HG02943 (cell line): ENCODE results near the gene SORCS1.

Source experiments
- ATAC-seq: cut with Tn5 transposase; IDR thresholded peaks from one replicate; pipeline ENCODE4 v1.9.1; 2021; ENCODE audit warnings: mild to moderate bottlenecking, low read depth, moderate library complexity; ENCODE audit not compliant: unreplicated experiment

The SORCS1 gene

DNA sequence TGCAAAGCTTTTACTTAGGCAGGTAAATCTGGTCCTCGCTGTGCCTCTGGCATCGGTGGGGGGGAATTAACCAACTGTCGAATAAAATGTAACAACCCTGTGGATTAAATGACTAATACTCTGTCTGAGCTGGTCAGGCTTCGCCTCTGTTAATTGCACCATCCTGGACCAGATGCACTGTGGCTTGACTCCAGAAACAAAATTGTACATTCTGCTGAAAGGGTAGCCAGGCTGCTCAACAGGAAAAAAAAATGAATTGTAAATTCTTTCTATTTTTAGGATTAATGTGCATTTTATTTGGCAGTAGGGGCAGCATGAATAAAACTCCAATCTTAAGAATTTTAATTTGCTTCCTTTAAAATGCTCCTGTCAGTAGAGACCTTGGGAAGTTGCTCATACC lies 389.4 kb downstream of the SORCS1 start:
- no peak for ATAC-seq

DNA sequence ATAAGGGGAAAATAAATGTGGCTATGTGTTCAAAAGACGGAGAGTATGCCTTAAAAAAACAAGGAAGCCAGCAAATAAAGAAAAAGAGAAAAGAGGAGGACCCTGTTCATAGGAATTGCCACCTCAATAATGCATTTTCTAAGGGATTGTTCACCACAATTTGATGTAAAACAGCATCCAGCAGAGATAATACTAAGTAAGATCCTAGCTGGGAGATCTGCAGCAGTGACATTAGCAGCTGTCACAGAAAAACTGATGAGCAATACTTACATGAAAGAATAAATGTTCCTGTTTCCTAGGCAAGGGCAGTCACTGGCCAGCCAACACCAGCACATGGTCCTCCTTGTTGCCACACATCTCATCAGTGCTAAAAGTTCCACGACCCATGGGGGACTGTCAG lies 391.5 kb downstream of the SORCS1 start:
- no peak for ATAC-seq

DNA sequence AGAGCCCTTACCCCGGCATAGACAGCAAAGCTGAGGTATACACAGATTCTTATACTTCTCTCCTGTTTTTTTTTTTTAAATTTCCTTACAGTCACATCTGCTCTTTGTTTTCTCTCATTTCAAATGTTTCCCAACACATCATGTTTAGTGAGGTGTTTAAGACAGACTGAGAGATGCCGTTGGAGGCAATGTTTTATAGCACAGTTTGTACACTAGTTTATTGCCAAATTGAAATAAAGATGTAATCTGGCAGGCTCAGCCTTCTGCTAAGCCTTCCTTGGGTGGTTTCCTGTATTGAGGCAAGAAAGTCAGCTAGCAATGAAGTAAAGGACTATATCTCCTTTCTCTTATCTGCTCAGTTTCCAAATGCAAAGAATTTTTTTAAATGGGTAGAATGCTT lies 393.4 kb downstream of the SORCS1 start:
- ATAC-seq = no peak

DNA sequence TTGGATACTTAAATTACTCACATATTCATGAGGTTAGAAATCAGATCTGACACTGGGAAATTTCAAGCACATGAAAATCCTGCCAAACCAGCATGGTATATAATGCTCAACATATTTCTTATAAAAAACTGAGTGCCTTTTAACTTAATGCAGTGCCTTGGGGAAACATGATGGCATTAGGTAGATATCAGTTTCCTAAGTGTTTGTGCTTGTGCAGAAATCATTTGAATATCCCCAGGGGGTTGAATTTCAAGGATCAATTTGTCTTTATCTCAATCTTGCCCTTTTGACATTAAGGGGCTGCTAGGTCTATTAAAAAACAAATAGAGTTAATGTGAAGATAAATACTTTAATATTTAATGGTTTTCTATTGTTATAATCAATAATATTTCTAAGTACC lies 396.3 kb downstream of the SORCS1 start:
- no peak for ATAC-seq

DNA sequence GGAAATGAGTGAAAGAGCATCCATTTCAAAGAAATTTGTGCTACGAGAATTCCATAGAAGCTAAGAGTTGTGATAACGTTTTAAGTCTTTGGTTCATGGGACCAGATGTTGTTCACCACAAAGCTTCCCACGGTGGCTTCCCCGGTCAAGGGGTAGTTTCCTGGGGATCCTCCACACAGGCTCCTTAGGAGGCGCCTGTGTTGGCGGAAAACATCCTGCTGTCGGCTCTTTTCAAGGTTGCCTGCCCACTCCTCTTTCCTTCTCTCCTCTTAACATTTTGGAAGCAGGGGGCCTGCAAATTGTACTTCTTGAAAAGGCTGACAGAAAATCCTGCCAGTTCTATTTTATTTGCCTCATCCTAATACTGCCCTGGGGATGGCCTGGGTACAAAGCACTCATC lies 398.6 kb downstream of the SORCS1 start:
- no peak for ATAC-seq

DNA sequence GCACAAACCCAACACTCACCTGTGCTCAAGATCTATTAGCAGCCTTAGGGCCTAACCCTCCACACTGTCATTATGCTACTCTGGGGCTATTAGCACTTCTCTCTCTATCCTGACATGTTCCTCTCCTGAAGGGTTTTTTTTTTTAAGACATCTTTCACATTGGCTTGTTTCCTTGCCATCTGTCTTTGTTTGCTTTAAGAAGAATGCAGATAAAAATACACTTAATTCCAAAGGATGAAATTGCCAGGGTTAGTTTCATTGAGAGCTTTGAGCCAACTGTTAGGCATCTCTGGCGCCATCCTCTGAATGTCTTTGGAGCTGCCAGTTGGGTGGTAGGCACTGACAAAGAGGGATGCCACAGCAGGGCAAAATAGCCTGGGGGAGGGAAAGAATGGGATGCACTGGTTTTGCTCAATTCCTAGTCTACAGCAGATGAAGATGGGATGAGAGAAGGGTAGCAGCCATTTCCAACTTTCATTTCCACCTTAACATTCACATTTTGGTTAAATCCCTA lies 399.2 kb downstream of the SORCS1 start:
- ATAC-seq = no peak

DNA sequence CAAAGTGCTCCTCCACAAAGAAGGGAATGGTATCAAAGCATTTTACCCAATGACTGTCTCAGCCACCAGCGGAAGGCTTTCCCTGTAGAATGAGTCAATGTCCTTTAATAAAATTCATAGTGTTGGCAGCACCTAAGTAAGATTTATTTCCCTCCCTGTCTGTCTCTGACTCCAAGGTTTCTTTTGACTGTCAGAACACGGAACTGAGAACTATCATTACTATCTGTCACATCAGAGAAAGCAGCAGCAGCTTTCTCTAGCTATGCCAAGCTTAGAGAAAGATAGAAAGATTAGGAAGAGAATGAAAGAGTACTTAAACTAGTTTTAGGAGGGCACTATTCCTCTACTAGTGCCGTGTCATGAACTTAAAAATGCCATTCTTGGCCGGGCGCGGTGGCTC lies 400.1 kb downstream of the SORCS1 start:
- ATAC-seq = no peak

DNA sequence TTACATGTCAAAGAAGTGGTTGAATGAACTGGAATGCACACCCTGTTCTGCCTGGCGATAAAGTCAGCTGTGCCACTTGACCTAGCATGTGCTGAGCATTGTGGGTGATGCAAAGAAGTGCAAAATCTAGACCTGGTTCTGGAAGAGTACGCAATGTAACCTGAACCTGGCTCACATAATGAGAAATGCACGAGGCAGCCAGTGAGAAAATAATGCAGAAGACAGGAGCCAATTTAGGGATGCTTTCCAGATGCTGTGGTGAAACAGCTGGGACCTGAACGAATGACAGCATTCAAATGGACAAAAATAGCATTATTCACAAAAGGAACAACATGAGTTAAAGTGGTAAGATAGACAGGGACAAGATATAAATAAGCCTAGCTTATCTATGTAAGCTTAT lies 402.6 kb downstream of the SORCS1 start:
- no peak for ATAC-seq

DNA sequence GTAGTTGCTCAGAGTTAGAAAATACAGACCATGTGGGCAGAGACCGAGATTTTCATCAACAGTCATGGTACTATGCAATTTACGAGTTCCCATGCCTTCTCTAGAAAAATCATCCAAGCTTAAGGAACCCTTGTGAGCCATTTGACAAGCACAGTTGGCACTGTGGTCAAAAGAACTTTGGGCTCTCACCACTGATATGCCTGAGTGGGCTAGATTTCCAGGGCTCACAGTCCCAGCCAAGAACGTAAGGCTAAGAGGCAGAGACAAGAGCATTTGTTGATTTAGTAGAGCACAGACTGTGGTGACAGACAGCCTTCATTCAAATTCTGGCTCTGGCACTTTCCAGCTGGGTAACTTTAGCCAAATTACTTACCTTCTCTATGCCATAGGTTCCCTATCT lies 407.0 kb downstream of the SORCS1 start:
- no peak for ATAC-seq

DNA sequence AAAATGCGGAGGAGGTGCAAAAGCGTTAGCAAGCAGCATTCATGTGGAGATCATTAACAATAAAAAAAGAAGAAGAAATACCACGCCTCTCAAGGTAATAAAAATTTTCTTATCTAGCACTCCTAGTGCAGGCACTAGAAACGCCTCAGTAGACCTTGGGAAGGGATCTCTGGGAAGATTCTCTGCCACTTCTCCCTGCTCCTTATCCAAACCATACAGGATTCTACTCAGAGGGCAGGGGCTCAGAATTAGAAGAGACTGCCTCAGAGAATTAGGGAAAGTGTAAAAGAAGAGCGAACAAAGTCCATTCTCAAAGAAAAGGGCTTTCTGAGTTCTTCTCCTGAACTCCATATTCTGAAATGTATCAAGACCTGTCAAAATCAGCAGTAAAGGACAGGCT lies 413.4 kb downstream of the SORCS1 start:
- ATAC-seq = no peak

DNA sequence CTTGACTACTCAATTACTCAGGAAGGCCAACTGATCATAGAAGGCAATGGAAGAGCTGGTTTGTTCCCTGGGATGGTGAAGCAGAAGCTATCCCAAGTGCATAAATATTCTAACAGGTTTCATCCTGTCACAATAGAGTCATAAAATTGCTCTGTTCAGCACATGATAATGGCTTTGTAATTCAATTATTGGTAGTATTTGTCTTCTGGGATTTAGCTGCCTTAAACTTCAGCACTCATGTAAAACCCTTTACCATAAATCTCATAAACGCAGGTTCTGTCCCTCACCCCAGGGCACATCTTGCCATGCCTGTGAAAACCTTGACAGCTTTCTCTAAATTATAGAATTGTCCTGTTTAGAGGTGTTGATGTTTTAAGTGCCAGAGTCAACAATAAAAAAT lies 417.6 kb downstream of the SORCS1 start:
- ATAC-seq = no peak

DNA sequence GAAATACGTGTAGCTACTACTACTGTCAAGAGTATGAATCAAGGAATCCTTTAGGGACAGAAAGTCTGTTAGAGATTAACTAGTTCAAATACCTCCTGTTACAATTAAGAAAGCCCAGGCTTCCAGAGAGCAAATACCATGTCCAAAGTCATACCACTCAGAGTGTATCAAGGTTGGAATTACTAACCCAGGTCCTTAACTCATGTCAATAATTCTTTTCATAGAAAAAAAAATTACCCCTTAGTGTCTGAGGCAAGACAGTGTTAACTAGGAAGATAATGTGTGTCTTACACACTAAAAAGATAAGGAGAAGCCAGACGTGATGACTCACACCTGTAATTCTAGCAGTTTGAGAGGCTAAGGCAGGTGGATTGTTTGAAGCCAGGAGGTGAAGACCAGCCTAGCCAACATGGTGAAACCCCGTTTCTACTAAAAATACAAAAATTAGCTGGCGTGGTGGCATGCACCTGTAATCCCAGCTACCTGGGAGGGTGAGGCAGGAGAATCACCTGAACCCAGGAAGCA lies 423.4 kb downstream of the SORCS1 start:
- ATAC-seq = no peak

DNA sequence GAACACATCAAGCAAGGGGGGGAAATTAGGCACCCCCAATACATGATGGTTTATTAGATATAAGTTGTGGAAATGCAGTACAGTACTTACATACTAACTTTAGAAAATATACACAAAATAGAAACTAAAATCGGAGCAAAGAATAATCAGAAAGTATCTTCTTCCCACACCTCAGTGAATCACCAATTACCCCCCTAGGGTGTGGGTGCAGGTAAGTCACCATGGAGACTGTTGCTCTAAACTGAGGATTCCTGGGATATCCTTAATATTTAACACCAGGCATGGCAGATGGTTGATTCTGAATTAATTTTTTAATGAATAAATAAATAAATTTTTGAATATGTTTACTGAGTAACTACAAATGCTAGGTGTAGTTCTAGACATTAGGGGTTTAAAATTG lies 424.4 kb downstream of the SORCS1 start:
- ATAC-seq = no peak

DNA sequence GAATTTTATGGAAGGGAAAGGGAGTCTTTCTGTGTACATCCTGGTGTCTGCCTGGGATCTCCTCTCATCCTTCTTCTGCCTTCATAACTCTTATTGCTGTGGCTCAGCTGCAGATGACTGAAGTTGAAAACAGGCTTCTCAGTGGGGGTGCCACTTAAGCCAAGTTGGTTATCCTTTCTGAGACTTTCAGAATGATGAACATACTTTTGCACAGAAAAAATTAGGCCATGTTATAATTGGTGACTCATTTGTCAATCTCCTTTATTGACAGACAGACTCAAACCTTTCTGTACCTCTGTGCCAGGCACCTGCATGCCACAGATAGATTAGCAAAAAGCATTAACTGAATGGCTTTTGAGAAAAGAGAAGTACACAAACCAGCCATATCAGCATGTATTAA lies 430.3 kb downstream of the SORCS1 start:
- no peak for ATAC-seq

DNA sequence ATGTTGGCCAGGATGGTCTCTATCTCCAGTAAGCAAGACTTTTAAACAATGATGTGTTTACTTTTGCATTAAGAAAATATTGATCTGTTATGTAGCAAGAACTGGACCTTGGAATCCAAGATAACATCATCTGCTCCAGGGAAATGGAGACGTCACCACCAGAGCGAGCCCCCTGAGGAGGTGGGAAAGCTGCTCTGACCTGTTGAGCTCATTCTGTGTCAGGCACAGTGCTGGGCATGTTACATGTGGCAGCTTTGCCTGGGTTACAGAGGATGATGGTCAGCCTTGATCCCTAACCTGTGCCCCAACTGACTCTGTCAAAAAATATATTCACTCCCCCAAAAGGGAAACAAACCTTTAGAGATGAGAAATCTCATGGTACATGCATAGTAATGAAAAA lies 436.3 kb downstream of the SORCS1 start:
- ATAC-seq = no peak

DNA sequence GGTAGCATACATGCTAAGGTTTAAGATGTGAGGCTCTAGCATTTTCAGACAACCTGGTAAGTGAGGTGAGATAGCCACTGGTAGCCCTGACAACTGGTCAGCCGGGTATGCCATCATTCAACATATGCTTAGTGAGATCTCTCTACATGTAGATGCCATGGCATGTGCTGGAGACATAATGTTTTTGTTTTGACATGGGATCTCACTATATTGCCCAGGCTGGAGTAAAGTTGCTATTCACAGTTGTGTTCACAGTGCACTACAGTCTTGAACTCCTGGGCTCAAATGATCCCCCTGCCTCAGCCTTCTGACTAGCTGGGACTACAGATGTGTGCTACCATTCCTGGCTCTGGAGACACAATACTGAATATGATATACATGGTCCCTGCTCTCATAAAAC lies 437.3 kb downstream of the SORCS1 start:
- ATAC-seq = no peak

DNA sequence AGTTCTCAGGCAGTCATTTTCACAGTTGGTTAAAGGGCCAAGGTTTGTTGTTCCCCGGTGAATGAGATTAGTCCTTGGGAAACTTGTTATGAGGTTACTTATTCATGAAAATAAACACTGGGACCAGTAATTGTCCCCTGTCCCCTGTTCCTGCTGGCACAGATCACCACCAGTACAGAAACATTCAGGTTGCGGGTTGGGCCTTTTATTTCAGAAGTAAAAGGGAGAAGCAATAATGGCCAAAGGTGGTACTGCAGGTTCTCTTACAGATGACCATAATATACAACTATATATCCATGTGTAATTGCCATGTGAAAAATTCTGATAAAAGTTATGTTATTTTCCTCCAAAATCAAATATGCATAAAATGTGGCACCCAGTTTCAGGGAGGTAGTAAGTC lies 442.0 kb downstream of the SORCS1 start:
- no peak for ATAC-seq

DNA sequence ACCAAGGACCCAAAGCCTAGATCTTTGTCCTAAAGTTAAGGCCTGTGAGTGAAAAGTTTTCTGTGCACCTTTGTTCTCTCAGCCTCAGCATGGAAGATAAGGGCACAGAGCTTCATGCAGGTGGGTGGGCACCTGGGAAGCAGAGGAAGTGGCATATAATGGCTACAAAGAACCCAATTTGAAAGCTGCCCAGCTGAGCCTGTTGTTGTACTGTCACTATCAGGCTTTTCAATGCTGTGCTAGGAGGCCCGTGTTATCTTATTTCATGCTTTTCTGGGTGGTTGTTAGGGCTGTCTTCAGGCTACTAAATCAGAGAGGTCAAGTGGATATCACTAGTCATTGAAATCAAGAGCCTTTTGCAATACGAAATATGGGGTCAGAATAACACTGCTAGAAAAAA lies 443.8 kb downstream of the SORCS1 start:
- ATAC-seq = no peak

DNA sequence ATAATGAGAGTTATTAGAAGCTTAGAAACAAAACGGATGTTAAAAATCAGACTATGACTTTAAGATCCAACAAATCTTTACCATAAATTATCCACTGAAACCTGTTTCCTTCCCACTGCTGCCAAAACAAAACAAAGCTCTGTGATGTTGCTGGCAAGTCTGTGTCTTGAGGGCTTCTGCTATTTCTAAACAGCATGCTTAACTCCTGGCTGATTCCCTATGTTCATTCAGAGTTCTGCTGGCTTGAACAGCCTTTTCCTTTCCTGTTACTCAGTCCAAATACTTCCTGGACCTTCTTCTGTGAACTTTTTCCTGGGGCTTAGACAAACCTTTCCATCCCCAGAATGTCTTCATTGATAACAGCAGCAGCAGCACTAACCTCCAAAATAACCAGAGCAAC lies 448.1 kb downstream of the SORCS1 start:
- ATAC-seq = no peak

DNA sequence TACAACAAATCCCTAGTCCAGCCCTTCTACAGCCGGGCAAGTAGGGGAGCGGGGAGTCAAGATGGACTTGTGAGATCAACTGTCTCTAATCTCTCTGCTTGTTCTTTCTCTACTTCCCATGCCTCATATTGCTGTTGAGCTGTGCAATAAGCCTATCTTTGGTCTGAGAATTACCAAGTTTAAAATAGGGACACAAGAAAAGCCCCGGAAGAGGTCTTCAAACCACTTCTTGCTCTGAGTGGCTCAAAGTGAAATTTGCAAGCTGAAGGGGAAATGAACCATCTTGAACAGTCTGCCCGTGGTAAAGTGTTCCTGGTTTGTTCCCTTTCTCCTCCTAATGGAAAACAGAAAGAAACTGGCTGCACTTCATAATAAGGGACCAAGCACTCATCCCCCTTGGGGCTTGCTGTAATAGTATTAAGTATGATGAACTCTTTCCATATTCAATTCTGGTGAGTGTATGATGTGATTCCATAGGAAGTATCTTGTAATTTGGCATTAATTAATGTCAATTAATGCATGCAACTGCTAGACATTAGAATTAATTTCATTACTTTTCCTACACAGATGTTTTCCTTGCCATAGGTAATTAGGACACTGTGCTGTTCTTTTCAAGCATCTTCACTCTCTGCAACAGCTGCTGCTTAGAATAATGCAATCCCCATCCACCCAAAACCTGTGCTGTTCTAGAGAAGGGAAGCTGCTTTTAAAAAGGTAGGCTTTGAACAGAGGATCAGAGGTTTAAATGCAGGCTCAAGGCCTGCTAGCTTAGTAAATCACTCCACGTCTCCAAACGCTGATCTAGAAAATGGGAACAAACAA lies 449.6 kb downstream of the SORCS1 start:
- no peak for ATAC-seq

DNA sequence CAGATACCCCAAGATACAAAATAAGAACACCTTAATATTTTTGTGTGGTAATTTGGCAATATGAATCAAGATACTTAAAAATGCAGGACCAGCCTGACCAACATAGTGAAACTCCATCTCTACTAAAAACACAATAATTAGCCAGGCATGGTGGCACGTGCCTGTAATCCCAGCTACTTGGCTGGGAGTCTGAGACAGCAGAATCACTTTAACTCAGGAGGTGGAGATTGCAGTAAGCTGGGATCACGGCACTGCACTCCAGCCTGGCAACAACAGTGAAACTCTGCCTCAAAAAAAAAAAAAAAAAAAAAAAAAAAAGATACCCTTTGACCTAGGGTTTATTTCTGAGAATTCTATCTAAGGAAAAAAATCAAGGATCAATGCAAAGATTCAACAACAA lies 450.7 kb downstream of the SORCS1 start:
- ATAC-seq = no peak

DNA sequence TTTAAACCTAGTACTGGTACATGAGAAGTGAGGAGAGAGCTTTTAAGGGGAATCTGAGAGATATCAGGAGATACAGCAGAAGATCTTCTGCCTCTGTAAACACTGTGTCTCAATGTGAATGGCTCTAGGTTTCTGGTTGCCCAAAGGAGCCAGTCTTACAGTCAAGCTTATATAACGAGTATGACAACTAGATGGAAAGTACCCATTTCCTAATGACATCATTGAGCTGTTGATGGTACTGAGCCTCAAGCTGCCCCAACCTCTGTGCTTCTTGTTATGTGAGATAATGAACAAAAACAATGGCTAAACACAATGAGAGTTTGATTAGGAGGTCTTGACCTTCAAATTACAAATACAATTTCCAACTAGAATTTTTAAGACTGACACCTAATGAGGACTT lies 451.5 kb downstream of the SORCS1 start:
- no peak for ATAC-seq
